Mucosa of gallbladder (tissue), 1 donor: Measurements from ENCODE around the gene TBC1D10A. TPM values are rescaled to one million over a fixed set of nuclear protein-coding genes. Genes with fewer than 3 reads are reported as not detected.

Experiments used
- DNase-seq: peaks from one replicate; pipeline ENCODE4 v3.0.0-alpha.2; 2020; ENCODE audit warnings: low spot score
- total RNA-seq: library from RNA; stranded (reverse); gene quantifications from one replicate; pipeline ENCODE4 v1.2.1, GENCODE V29; 2021
- donor health status: DM: no; HTN: no; CAD: no.

TBC1D10A gene, protein sequence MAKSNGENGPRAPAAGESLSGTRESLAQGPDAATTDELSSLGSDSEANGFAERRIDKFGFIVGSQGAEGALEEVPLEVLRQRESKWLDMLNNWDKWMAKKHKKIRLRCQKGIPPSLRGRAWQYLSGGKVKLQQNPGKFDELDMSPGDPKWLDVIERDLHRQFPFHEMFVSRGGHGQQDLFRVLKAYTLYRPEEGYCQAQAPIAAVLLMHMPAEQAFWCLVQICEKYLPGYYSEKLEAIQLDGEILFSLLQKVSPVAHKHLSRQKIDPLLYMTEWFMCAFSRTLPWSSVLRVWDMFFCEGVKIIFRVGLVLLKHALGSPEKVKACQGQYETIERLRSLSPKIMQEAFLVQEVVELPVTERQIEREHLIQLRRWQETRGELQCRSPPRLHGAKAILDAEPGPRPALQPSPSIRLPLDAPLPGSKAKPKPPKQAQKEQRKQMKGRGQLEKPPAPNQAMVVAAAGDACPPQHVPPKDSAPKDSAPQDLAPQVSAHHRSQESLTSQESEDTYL
- 48.4 TPM for total RNA-seq

DNA sequence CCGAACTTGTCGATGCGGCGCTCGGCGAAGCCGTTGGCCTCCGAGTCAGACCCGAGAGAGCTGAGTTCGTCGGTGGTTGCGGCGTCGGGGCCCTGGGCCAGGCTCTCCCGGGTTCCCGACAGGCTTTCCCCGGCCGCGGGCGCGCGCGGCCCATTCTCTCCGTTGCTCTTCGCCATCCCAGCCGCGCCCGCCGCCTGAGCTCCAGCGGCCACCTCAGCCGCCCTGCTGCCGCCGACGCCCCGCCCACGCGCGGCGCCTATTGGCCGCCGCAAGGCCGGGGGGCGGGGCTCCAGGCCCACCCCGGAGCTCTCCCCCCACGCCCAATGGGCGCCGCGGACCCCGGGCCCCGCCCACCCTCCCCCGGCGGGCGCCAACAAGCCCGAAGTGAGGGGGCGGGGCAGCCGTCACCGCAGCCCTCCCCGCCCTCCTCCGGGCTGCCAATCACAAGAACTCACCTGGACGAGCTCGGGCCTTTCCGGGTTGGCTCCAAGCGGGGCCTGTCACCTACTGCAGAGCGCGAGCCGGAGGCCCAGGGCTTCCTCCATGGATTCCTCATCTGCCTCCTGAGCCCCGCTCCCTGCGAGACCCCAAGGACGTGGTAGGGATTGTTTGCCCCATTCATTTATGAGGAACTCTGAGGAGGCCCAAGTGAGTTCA lies at the start of gene TBC1D10A:
Gene TBC1D10A (minus strand): TSS at position 236 of the 657 bp plus-strand sequence. CDS start 60 bp downstream, at position 176.
- DNase-seq, result peak; percentile 93

DNA sequence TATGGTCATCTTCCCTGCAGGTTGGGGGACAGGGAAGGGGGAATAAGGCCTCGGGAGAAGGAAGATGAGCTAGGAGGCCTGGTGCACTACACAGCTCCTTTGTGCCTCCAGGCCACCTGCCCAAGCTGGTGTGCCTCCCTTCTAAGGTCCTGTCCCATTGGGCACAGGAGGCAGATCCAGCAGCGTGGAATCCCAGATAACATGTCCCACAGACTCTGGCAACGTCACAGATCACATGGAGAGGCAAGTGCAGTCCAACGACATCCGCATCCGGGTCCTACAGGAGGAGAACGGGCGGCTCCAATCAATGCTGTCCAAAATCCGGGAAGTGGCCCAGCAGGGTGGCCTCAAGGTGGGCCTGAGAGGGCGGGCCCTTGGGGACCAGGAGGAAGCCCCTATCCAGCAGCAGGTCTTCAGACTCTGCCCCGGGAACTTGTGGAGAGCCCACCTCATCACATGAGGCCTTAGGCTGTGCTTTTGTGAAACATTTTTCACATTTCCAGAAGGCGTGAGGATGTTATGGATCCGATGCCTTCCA lies 48.6 kb upstream of the TBC1D10A start:
- DNase-seq, result no peak

DNA sequence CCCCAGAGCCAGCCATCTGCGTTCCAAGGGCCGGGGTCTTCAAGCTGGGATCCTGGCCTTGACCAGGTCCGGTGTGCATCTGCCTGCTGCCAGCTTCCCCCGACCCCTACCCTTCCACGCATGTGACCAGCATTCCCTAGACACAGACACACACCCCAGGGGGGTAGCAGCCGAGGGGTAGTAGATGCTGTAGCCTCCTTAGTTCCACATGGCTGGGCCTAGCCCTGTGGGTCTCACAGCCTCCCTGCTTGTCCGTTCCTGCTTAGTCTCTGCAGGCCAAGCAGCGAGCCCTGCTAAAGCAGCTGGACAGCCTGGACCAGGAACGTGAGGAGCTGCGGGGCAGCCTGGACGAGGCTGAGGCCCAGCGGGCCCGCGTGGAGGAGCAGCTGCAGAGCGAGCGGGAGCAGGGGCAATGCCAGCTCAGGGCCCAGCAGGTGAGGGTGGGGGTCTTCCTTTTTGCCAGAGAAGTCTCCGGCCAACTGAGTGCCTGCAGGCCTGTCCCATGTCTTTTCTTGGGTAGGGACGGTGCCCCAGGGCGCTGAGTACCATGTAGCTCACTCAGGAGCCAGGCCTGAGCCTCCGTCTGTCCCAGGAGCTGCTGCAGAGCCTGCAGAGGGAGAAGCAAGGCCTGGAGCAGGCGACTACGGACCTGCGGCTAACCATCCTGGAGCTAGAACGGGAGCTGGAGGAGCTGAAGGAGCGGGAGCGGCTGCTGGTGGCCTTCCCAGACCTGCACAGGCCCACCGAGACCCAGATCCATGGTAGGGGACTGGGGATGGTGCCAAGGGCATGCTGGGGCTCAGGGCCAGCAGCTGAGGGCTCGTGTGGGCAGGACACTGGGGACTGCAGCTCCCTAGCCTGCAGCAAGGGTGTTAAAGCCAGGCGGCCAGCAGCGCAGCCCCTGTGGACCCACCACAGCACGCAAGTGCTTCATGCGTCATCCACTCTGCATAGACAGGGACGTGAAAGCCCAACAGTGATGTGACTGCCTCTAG lies 46.9 kb upstream of the TBC1D10A start:
- no peak for DNase-seq

DNA sequence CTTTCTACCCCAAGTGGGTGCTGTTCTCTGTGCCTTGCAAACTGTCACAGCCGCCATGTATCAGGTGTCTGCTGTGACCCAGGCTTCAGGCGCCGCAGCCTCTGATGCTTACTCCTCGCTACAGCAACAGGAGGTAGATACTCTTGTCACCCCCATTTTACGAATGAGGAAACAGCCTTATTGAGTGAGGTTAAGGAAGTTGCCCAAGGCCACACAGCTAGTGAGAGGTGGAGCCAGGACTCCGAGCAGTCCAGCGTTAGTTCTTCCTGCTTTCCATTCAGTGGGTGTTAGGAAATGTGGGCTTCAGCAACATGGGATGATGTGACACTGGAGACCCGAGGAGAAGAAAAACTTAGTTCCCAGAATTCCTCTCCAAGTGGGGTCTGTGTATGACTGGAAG lies 46.2 kb upstream of the TBC1D10A start:
- no peak for DNase-seq

DNA sequence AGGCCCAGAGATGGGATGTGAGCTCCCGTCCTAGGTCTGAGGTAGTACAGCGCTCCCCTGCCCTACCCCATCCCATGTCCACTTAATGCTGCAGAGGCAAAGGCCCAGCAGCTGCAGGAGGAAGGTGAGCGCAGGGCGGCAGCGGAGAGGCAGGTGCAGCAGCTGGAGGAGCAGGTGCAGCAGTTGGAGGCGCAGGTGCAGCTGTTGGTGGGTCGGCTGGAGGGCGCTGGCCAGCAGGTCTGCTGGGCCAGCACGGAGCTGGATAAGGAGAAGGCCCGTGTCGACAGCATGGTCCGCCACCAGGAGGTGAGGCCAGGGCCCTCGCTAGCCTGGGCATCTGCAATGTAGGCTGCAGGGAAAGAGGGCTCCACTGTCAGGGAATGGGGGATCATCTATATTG lies 45.2 kb upstream of the TBC1D10A start:
- no peak for DNase-seq

DNA sequence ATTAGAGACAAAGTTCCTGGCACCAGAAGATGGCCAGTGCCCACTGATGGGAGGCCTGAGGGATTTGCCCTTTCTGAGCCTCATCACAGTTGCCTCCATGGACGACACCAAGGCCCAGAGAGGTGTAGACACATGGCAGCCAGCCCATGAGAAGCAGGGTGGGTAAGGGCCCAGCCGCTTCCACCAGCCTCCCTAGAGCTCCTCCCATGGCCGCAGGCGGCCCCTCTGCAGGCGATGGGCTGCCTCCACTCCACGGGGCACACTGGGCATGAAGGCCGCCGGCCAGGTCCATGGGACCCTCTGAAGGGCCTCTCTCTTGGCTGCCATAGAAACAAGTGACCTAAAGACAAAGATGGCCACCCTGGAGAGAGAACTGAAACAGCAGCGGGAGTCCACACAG lies 44.6 kb upstream of the TBC1D10A start:
- no peak for DNase-seq

DNA sequence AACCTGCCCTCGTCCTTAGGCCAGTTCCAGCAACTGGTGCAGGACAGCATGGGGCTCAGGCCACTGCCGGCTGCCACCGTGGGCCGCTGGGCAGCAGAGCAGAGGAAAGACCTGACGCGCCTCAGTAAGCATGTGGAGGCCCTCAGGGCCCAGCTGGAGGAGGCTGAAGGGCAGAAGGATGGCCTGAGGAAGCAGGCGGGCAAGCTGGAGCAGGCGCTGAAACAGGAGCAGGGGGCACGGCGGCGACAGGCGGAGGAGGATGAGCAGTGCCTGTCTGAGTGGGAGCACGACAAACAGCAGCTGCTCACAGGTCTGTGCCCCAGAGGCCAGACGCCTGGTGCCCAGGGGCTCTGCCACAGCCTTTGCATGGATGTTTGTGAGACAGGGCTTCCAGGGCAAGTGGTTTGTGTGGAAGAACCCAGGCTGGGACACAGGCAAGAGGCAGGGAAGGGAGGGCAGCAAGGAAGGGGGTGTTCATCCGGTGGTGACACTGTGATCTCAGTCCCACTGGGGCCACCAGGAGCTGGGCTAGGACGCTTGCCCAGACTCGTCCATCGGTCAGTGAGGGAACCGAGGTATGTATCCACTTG lies 44.0 kb upstream of the TBC1D10A start:
- no peak for DNase-seq

DNA sequence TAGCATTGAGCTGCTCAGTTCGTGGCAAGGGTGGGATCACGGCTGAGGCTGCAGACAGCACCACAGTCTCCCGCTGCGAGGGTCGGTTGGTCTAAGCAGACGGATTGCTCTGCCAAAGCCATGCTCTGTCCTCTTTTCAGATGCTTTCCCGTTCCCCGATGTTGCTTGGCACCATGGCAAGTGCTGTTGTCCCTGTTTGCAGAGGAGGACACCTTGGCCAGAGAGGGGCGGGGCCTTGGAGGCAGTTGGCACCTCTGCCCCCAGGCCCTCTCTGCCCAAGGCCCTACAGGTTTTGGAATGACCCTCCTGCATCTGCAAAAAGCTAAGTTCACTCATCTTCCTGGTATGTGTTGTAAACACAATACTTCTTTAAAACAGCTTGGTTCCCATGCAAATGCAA lies 41.7 kb upstream of the TBC1D10A start:
- DNase-seq, result no peak

DNA sequence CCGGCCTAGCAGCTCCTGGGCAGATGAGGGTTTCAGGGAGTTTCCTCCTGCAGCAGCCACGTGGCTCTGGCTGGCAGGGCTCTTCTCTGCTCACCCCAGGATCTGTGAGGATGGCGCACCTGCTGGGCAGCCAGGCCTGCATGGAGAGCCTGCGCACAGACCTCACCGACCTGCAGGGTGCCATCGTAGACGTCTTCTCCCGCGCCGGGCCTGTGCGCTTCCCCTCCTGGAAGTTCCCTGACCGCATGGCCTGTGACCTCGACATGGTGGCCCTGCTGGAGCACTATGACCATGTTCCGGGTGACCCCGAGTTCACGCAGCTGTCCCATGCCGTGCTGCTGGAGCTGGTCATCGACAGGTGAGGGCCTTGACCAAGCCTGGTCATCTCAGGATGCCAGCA lies 39.1 kb upstream of the TBC1D10A start:
- no peak for DNase-seq

DNA sequence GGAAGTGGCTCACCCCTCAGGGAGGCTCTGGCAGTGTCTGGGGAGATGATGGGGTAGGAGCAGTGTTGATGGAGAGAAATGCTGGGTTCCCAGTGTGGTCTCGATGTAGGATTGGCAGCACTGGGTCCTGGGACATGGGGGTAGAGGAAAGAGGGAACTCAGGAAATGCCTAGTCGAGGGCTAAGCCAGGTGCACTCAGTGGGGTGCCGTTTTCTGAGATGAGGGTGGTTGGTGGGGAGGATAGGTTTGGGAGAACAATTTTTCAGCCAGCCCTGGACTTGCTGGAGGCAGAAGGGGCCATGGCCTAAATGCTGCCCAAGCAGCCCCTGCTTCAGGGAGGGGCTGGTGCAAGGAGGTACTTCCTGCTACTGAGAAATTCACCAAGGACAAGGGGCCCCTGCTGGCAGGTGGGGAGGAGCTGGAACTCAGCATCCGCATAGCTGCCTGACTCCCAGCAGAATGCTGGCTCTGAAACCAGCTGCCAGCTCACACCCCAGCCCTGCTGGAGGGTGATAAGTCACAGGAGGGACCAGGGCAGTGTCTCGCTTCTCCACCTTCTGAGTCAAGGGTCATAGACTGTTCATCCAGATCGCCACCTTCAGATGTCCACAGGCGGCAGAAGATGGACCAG lies 36.0 kb upstream of the TBC1D10A start:
- DNase-seq, result no peak

DNA sequence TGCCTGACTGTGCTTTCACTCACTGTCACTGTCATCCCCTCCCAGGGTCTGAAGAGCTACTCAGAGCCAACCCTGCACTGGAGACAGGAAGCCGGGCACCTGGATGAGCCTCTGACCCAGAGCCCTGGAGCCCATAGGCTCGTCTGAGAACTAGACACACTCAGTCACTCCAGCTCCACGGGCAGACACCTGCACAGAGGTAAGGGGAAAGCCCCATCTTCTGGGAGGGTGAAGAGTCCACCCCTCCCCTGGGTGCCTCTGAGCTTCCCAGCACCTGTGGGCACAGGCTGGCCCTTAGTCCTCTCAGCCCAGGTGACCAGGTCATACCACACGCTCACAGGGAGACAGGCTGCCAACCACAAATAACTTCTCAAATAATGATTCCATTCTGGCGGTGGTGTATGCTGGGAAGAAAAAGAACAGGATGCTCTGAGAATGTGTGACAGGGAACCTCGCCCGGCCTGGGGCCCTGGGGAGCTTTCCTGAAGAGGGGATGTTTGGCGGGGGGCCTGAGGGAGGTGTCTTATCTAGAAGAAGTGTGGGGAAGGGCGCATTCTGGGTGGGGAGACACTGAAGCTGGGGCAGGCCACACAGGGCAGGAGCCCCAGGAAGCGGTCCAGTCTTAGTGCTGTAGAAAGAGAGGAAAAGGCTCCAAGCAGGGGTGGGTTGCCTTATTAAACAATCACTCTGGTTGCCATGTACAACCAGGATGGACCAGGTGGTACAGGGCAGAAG lies 35.3 kb upstream of the TBC1D10A start:
- no peak for DNase-seq

DNA sequence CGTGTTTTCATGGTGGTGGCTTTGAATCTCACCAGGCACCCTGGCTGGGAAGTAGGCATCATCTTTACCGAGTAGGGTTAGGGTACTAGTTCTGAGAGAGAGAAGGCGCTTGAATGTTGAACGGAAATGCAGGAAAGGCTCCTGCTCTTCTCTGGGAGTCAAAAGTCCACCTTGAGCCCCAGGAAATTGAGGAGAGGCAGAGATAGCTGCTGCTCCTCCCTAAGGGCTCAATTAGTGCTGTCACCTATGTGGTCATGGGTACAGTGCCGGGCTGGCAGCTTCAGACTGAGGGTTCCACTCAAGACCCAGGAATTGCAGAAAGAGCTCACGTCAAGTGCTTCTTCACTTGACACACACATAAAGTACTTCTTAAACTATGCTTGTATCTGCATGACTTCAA lies 31.8 kb upstream of the TBC1D10A start:
- DNase-seq, result no peak

DNA sequence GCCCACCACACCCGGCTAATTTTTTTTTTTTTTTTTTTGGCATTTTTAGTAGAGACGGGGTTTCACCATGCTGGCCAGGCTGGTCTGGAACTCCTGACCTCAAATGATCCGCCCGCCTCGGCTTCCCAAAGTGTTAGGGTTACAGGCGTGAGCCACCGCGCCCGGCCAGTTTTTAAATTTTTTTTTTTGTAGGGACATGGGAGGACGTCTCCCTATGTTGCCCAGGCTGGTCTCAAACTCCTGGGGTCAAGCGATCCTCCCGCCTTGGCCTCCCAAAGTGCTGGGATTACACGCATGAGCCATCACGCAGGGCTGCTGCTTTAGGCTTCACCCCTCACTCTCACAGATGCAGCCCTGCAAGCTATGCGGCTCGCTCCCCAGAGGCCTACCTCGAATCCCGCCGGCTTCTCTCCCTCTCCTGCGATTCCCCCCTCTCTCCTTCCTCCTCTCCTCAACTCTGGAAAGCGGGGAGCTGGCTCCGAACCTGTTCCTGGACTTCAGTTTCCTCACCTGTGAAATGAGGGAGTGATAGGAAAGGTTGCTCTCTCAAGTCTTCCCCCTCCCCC lies 31.0 kb upstream of the TBC1D10A start:
- no peak for DNase-seq

DNA sequence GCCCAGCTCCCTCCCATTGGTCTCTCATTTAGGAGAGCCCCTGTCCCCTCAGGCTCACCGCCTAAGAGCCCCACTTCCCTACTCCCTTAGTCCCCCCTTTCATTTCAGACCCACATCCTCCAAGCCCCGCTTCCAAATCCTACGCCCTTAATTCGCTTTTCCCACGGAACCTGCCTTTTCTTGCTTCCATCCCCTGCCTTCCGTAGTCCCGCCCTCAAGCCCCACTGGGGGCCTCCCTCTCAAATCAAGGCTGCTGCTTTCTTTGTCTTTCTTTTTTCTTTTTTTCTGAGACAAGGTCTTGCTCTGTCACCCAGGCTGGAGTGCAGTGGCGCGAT lies 30.5 kb upstream of the TBC1D10A start:
- no peak for DNase-seq

DNA sequence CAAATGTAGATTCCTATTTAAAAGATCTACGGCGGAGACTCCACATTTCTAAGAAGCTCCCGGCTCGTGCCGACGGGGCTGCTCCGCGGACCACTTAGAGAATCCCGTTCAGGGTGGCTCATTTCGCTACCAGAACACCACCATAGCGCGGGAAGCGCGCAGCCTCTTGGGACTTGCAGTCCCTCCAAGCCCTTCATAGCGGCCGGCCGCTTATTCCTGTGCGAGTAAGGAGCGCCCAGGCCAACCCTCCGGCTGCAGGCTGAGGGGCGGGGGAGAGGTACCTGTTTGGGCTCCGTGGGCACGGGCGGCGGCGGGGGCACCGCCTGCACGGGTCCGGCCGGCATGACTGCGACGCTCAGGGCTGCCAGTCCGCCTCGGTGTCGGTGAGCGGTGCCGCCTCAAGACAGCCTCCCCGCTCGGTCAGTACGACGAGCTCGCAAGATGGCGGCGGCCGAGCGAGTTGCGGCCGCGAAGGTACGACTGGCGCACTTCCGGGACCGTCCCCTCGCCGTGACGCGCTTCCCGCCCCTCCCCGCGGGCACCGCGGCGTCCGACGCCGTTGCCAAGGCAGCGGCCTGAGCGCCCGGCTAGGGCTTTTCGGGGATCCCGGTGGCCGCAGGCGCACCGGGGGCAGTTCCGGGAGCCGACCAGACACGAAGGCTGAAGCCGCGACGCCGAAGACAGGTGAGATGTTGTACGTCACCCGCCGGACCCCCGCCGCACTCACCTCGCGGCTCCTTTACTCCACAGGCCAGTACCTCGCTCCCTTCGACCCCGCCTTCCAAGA lies 29.9 kb upstream of the TBC1D10A start, which contains the start of the genes CCDC157 and SF3A1:
Gene CCDC157 (plus strand): TSS at position 559 of the 787 bp plus-strand sequence. CDS start 8,994 bp downstream, outside the sequence.
Gene SF3A1 (minus strand): TSS at position 446 of the 787 bp plus-strand sequence. CDS start 102 bp downstream, at position 344.
- peak; percentile 88 for DNase-seq

DNA sequence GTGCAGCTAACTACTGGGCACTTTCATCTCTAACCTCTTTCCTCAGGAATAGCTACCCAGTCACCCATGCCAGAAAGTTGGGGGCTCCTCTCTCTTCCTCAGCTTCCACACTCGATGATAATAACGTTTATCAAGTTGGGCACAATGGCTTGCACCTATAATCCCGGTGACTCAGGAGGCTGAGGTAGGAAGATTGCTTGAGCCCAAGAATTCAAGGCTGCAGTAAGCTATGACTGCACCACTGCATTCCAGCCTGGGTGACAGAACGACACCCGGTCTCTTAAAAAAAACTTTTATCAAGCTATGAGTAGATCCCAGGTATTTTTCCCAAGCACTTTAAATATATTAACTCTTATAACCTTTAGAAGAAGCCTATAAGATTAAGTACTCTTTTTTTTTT lies 27.9 kb upstream of the TBC1D10A start:
- no peak for DNase-seq

DNA sequence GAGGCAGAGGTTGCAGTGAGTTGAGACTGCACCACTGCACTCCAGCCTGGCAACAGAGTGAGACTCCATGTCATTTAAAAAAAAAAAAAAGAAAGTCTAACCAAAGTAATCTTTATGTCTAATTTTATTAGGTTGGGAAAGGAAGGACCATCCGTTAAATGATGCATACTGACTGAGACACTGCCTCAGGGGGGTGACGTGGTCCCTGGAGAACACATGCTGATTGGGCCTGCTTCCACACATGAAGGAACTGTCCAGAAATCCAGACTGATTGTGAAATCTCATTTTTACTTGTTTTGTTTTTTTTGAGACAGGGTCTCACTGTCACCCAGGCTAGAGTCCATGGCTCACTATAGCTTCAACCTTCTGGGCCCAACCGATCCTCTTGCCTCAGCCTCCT lies 24.5 kb upstream of the TBC1D10A start:
- no peak for DNase-seq

DNA sequence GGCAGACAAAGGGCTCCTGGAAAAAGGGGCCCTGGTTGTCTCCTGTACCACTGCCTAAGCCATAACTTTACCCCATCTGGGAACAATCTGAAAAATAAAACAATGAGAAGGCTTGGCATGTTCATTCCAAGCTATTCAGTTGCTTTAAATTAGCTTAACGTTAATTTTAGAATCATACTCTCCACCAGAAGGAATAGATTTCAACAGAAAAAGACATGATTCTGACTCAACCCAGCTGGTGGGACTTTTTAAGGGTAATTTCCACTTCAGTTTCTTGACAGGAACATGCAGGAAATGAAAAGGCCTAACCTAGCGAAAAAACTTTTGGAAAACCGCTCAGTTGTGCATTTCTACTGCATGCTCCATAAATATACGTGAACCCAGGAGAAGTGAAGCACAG lies 22.1 kb upstream of the TBC1D10A start:
- no peak for DNase-seq

DNA sequence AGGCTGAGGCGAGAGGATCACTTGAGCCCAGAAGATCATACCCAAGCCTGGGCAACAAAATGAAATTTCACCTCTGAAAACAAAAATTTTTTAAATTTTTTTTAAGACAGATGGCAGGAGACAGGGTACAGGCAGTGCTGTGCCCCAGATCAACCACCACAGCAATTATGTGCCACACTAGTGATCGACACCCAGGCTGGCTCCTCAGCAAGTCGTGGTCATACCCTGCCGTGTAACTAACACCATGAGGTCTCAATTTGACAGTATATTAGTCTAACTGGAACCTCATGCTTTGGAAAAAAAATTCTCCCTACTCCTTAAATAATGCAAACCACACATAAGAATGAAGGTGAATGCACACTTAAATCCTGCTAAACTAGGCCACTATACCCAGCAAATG lies 21.7 kb upstream of the TBC1D10A start:
- no peak for DNase-seq
